GM12878 (cell line): ENCODE measurements around the gene DDIT3. TPM values are rescaled to one million over a fixed set of nuclear protein-coding genes. Genes with fewer than 3 reads are reported as not detected.

Experiments used
- ATF7 ChIP-seq: fragments of 450-650 bp; IDR thresholded peaks from 2 replicates; pipeline ENCODE4 v1.6.1; 2016; ENCODE audit warnings: low read depth, mild to moderate bottlenecking
- BCL3 ChIP-seq: IDR thresholded peaks from 2 replicates; pipeline ENCODE4 v1.6.1; 2011; ENCODE audit warnings: borderline replicate concordance, low read depth, mild to moderate bottlenecking, moderate library complexity, low read length; ENCODE audit not compliant: insufficient read depth, poor library complexity, severe bottlenecking
- CBX5 ChIP-seq: sonication (generic); IDR thresholded peaks from 2 replicates; pipeline ENCODE4 v1.6.1; 2016; ENCODE audit warnings: low read depth, moderate library complexity, mild to moderate bottlenecking, inconsistent platforms
- CEBPB ChIP-seq, 2 experiments: fragments of 150-350 bp in 1 of 2; IDR thresholded peaks; 2 replicates each; pipeline ENCODE4 v1.6.1; 2012 to 2014; ENCODE audit warnings: low read depth in 2 of 2, low read length in 2 of 2, borderline replicate concordance in 1 of 2, inconsistent platforms in 1 of 2
- CREM ChIP-seq: IDR thresholded peaks from 2 replicates; pipeline ENCODE4 v1.6.1; 2014; ENCODE audit warnings: antibody characterized with exemption, low read depth
- FOS ChIP-seq: IDR thresholded peaks from 3 replicates; pipeline ENCODE4 v1.6.1; 2011; ENCODE audit warnings: borderline replicate concordance; ENCODE audit not compliant: insufficient read length; ENCODE audit errors: extremely low read depth
- HCFC1 ChIP-seq: fragments of 150-350 bp; IDR thresholded peaks from 2 replicates; pipeline ENCODE4 v1.6.1; 2014; ENCODE audit warnings: low read length
- HDGF ChIP-seq: fragments of 450-650 bp; IDR thresholded peaks from 2 replicates; pipeline ENCODE4 v1.6.1; 2016; ENCODE audit warnings: antibody characterized with exemption
- IRF4 ChIP-seq: IDR thresholded peaks from 2 replicates; pipeline ENCODE4 v1.6.1; 2011; ENCODE audit warnings: low read depth, low read length
- KDM1A ChIP-seq: fragments of 200-600 bp; sonication (generic); IDR thresholded peaks from 2 replicates; pipeline ENCODE4 v1.6.1; 2016; ENCODE audit warnings: borderline replicate concordance
- MLLT1 ChIP-seq: fragments of 450-650 bp; IDR thresholded peaks from 2 replicates; pipeline ENCODE4 v1.6.1; 2016; ENCODE audit warnings: mild to moderate bottlenecking
- MTA2 ChIP-seq: fragments of 450-650 bp; IDR thresholded peaks from 2 replicates; pipeline ENCODE4 v1.6.1; 2016; ENCODE audit warnings: low read depth, mild to moderate bottlenecking, moderate library complexity
- MYC ChIP-seq: IDR thresholded peaks from 2 replicates; pipeline ENCODE4 v1.6.1; 2011; ENCODE audit warnings: mild to moderate bottlenecking, low read length, moderate library complexity, inconsistent platforms; ENCODE audit not compliant: insufficient read depth, insufficient replicate concordance, insufficient read length, severe bottlenecking
- NFYA ChIP-seq: IDR thresholded peaks from 2 replicates; pipeline ENCODE4 v1.6.1; 2011; ENCODE audit warnings: low read depth, mild to moderate bottlenecking, low read length, improper control_type of control experiment, borderline replicate concordance
- NR2F1 ChIP-seq: fragments of 450-650 bp; conservative IDR thresholded peaks from 2 replicates; pipeline ENCODE4 v1.6.1; 2017; ENCODE audit warnings: mild to moderate bottlenecking
- PBX3 ChIP-seq: IDR thresholded peaks from 2 replicates; pipeline ENCODE4 v1.6.1; 2011; ENCODE audit warnings: mild to moderate bottlenecking, low read depth, low read length, moderate library complexity; ENCODE audit not compliant: insufficient replicate concordance
- PML ChIP-seq: IDR thresholded peaks from 2 replicates; pipeline ENCODE4 v1.6.1; 2012; ENCODE audit warnings: low read length, inconsistent platforms
- POLR2AphosphoS2 ChIP-seq: IDR thresholded peaks from 2 replicates; pipeline ENCODE4 v1.6.1; 2011; ENCODE audit warnings: low read depth, mild to moderate bottlenecking, low read length, improper control_type of control experiment, moderate library complexity
- RBBP5 ChIP-seq: fragments of 200-600 bp; sonication (generic); conservative IDR thresholded peaks from 2 replicates; pipeline ENCODE4 v1.6.1; 2016
- SMAD5 ChIP-seq: IDR thresholded peaks from 2 replicates; pipeline ENCODE4 v1.6.1; 2016; ENCODE audit warnings: antibody characterized with exemption, low read depth
- SMARCA5 ChIP-seq: fragments of 450-650 bp; IDR thresholded peaks from 2 replicates; pipeline ENCODE4 v1.6.1; 2017; ENCODE audit warnings: mild to moderate bottlenecking
- SREBF2 ChIP-seq: IDR thresholded peaks from 2 replicates; pipeline ENCODE4 v1.6.1; 2012; ENCODE audit warnings: mild to moderate bottlenecking, low read length
- STAT1 ChIP-seq: fragments of 450-650 bp; conservative IDR thresholded peaks from 2 replicates; pipeline ENCODE4 v1.6.1; 2014; ENCODE audit warnings: antibody characterized with exemption, mild to moderate bottlenecking
- STAT3 ChIP-seq: IDR thresholded peaks from 2 replicates; pipeline ENCODE4 v1.6.1; 2011; ENCODE audit warnings: low read depth, low read length, improper control_type of control experiment
- TAF1 ChIP-seq: IDR thresholded peaks from 2 replicates; pipeline ENCODE4 v1.6.1; 2011; ENCODE audit warnings: mild to moderate bottlenecking, low read depth, low read length, borderline replicate concordance
- ZBTB33 ChIP-seq: fragments of 450-650 bp; IDR thresholded peaks from 2 replicates; pipeline ENCODE4 v1.6.1; 2017; ENCODE audit warnings: mild to moderate bottlenecking
- polyA plus RNA-seq, 11 experiments: library from polyadenylated mRNA; depleted of rRNA in 4 of 11; unstranded in 6 of 11; stranded (reverse) in 5 of 11; fragments of >200 nt; fragmentation: Nextera tagmentation in 4 of 11; fragmentation: Illumina TruSeq in 1 of 11; extraction: Ambion mirVana in 4 of 11; extraction: Trizol in 1 of 11; gene quantifications; 1 replicate in 1 of 11; 2 replicates in 10 of 11; pipeline versions ENCODE4 v1.2.1 to v1.2.3, GENCODE V29; 2011 to 2016; ENCODE audit warnings: inconsistent platforms in 2 of 11, missing spikeins in 2 of 11, low read depth in 1 of 11
- total RNA-seq, 4 experiments: library from RNA; depleted of rRNA in 3 of 4; stranded (reverse); fragments of >200 nt in 3 of 4; fragmentation: Illumina TruSeq in 1 of 4; extraction: Trizol in 1 of 4; gene quantifications; 2 replicates each; pipeline versions ENCODE4 v1.2.1 to v1.2.3, GENCODE V29; 2013 to 2021

DDIT3 gene
- total and polyA plus RNA-seq, 10 of the 15 experiments (the other 5 are each of a cell fraction or from before 2014, with no cell fraction given): 9.2 to 28.9 (median 15.5) TPM

GRCh38 chr12:57520053-57520818, at the start of gene DDIT3 (continued):
- TF ChIP-seq ZBTB33 (no peak), NR2F1 (peak; percentile 94), SMAD5 (peak; percentile 98), STAT1 (peak; percentile 49; the same call in 1 of the 2 replicates), TAF1 (peak; percentile 97), IRF4 (0 out of 2 replicates have a peak, but pooled peaks have one; percentile 25), MTA2 (no peak), KDM1A (no peak), MYC (no peak), CEBPB (IDR thresholded peaks at IDR 0.05; ENCODE audit: borderline replicate concordance in 1 of 2, low read depth in 2 of 2, low read length in 2 of 2) (no peak), STAT3 (no peak), CREM (peak; percentile 67; the same call in 1 of the 2 replicates), BCL3 (peak; percentile 44), SMARCA5 (no peak), POLR2AphosphoS2 (peak; percentile 99), HDGF (0 out of 2 replicates have a peak, but pooled peaks have one; percentile 26), FOS (peak; percentile 28), ATF7 (peak; percentile 57), MLLT1 (peak; percentile 90), SREBF2 (no peak), PBX3 (peak; percentile 76), RBBP5 (no peak), HCFC1 (no peak), PML (peak; percentile 99), NFYA (no peak), CBX5 (no peak)
